IMR-90 (cell line): ENCODE results near the gene DNAH17. TPM values are rescaled to one million over a fixed set of nuclear protein-coding genes. Genes with fewer than 3 reads are reported as not detected.

Experiments
- ATAC-seq: fragments of 200-7000 bp; cut with Tn5 transposase; 2 replicates; pipeline ENCODE4 v1.9.1; 2020; ENCODE audit warnings: low read depth, mild to moderate bottlenecking, moderate library complexity
- BruUV-seq: library from RNA; stranded (reverse); fragments of 400-500 nt; replicated peaks from 2 replicates; lab custom pipeline; 2021; lab: Mats Ljungman, UMichigan
- CTCF ChIA-PET: fragments of 300-600 bp; formaldehyde crosslinking; extraction: SDS; loops from one replicate; lab custom pipeline; 2021; ENCODE audit warnings: antibody characterized with exemption; lab: Yijun Ruan, JAX
- POLR2A ChIA-PET: fragments of 300-600 bp; sonication (Branson Sonifier 250); formaldehyde crosslinking; loops from one replicate; lab custom pipeline; 2022; ENCODE audit warnings: antibody characterized with exemption; ENCODE audit not compliant: unreplicated experiment; lab: Charles Lee
- DNase-seq: peaks from one replicate; pipeline ENCODE4 v3.0.0; 2013
- H2AFZ ChIP-seq: replicated peaks from 2 replicates; pipeline ENCODE3; 2013; ENCODE audit warnings: low read length, mild to moderate bottlenecking; ENCODE audit not compliant: poor library complexity
- H2AK5ac ChIP-seq: 2 replicates; pipeline ENCODE4 v1.6.1; 2013; ENCODE audit warnings: low read depth, low read length, inconsistent platforms
- H2AK9ac ChIP-seq: replicated peaks from 2 replicates; pipeline ENCODE3; 2013; ENCODE audit warnings: mild to moderate bottlenecking, low read depth, low read length, moderate library complexity; ENCODE audit not compliant: poor library complexity
- H2BK120ac ChIP-seq: 2 replicates; pipeline ENCODE4 v1.6.1; 2013; ENCODE audit warnings: low read depth, low read length, inconsistent platforms
- H2BK15ac ChIP-seq: 3 replicates; pipeline ENCODE4 v1.6.1; 2013; ENCODE audit warnings: low read depth, low read length, inconsistent platforms
- H2BK20ac ChIP-seq: 2 replicates; pipeline ENCODE4 v1.6.1; 2013; ENCODE audit warnings: low read depth, mild to moderate bottlenecking, inconsistent platforms, low read length, moderate library complexity
- H2BK5ac ChIP-seq: 2 replicates; pipeline ENCODE4 v1.6.1; 2013; ENCODE audit warnings: mild to moderate bottlenecking, low read depth, low read length, inconsistent platforms; ENCODE audit not compliant: poor library complexity, severe bottlenecking
- H3K14ac ChIP-seq: replicated peaks from 2 replicates; pipeline ENCODE4 v1.6.1; 2013; ENCODE audit warnings: low read depth, low read length, inconsistent platforms
- H3K18ac ChIP-seq: 2 replicates; pipeline ENCODE4 v1.6.1; 2013; ENCODE audit warnings: low read depth, low read length, control low read depth
- H3K23ac ChIP-seq: 2 replicates; pipeline ENCODE4 v1.6.1; 2013; ENCODE audit warnings: low read depth, low read length, inconsistent platforms
- H3K27ac ChIP-seq: 2 replicates; pipeline ENCODE4 v1.5.1; 2013; ENCODE audit warnings: mild to moderate bottlenecking, control low read depth, low read length; ENCODE audit not compliant: insufficient read depth
- H3K27me3 ChIP-seq: 2 replicates; pipeline ENCODE4 v1.6.1; 2013; ENCODE audit warnings: low read length; ENCODE audit not compliant: control insufficient read depth, insufficient read depth
- H3K36me3 ChIP-seq: 2 replicates; pipeline ENCODE4 v1.6.1; 2013; ENCODE audit warnings: low read length, mixed read lengths; ENCODE audit not compliant: control insufficient read depth, insufficient read depth
- H3K4ac ChIP-seq: 2 replicates; pipeline ENCODE4 v1.6.1; 2013; ENCODE audit warnings: low read depth, low read length, inconsistent platforms
- H3K4me1 ChIP-seq: 2 replicates; pipeline ENCODE4 v1.6.1; 2013; ENCODE audit warnings: low read length, mixed read lengths; ENCODE audit not compliant: control insufficient read depth, insufficient read depth
- H3K4me2 ChIP-seq: 2 replicates; pipeline ENCODE4 v1.6.1; 2013; ENCODE audit warnings: low read depth, mild to moderate bottlenecking, control low read depth, low read length, moderate library complexity
- H3K4me3 ChIP-seq: 2 replicates; pipeline ENCODE4 v1.5.1; 2013; ENCODE audit warnings: low read depth, mild to moderate bottlenecking, control low read depth, low read length, moderate library complexity; ENCODE audit not compliant: insufficient read depth
- H3K56ac ChIP-seq: 2 replicates; pipeline ENCODE4 v1.6.1; 2013; ENCODE audit warnings: low read length, inconsistent platforms; ENCODE audit not compliant: insufficient read depth; ENCODE audit errors: extremely low read depth
- H3K79me1 ChIP-seq, 2 experiments: 2 replicates each; pipeline ENCODE4 v1.6.1; 2013; ENCODE audit warnings: low read length in 2 of 2, inconsistent platforms in 1 of 2, low read depth in 1 of 2
- H3K9ac ChIP-seq: 2 replicates; pipeline ENCODE4 v1.6.1; 2013; ENCODE audit warnings: low read depth, low read length, control low read depth
- H3K9me1 ChIP-seq: 2 replicates; pipeline ENCODE4 v1.6.1; 2013; ENCODE audit warnings: low read length, inconsistent platforms; ENCODE audit not compliant: insufficient read depth
- H3K9me3 ChIP-seq: 2 replicates; pipeline ENCODE4 v1.6.1; 2013; ENCODE audit warnings: low read length; ENCODE audit not compliant: control insufficient read depth, insufficient read depth
- H4K20me1 ChIP-seq: 2 replicates; pipeline ENCODE4 v1.6.1; 2013; ENCODE audit warnings: low read length, inconsistent platforms; ENCODE audit not compliant: insufficient read depth
- H4K5ac ChIP-seq: 2 replicates; pipeline ENCODE4 v1.6.1; 2013; ENCODE audit warnings: mild to moderate bottlenecking, low read depth, low read length, control low read depth
- H4K8ac ChIP-seq, 2 experiments: 2 replicates each; pipeline ENCODE4 v1.6.1; 2013; ENCODE audit warnings: low read depth in 2 of 2, low read length in 2 of 2, control low read depth in 1 of 2, inconsistent platforms in 1 of 2
- H4K91ac ChIP-seq: 2 replicates; pipeline ENCODE4 v1.6.1; 2013; ENCODE audit warnings: low read depth, low read length, inconsistent platforms; ENCODE audit not compliant: insufficient read depth
- BHLHE40 ChIP-seq: fragments of 150-350 bp; IDR thresholded peaks from 2 replicates; pipeline ENCODE4 v1.6.1; 2016; ENCODE audit warnings: mild to moderate bottlenecking, low read depth, low read length
- WGBS, 2 experiments: methylation state at CpG; one replicate each; pipeline versions ENCODE4 v1.1.5 to v1.1.7; 2013; ENCODE audit warnings: missing lambda C conversion rate in 2 of 2; ENCODE audit not compliant: insufficient read length in 1 of 2; ENCODE audit errors: extremely low coverage in 2 of 2; 5-methylcytosine and 5-hydroxymethylcytosine counted together
- dilution Hi-C: fragments of 300-500 bp; cut with HindIII; formaldehyde crosslinking; loops from one replicate; pipeline ENCODE4 v1.14.3; 2018; ENCODE audit warnings: low sequenced_read_pairs; ENCODE audit not compliant: unreplicated experiment
- in situ Hi-C: fragments of 300-500 bp; cut with MboI; formaldehyde crosslinking; loops from 3 replicates; pipeline ENCODE4 v1.14.3; 2019; ENCODE audit warnings: low sequenced_read_pairs, inconsistent platforms, mixed read lengths
- intact Hi-C: fragments of 100-400 bp; cut with micrococcal nuclease; formaldehyde crosslinking; loops from 2 replicates; pipeline ENCODE4 v1.10.0; 2022
- polyA plus RNA-seq, 3 experiments: library from polyadenylated mRNA; depleted of rRNA; stranded (reverse); fragments of >200 nt; gene quantifications; 2 replicates each; pipeline ENCODE4 v1.2.3, GENCODE V29; 2012; ENCODE audit warnings: low replicate concordance in 1 of 3
- total RNA-seq: library from RNA; depleted of rRNA; stranded (reverse); fragments of >200 nt; gene quantifications from 2 replicates; pipeline ENCODE4 v1.2.3, GENCODE V29; 2012

DNAH17 gene
- total and polyA plus RNA-seq, 2 of the 4 experiments (the other 2 are of a cell fraction), result not detected

- Histone ChIP-seq H3K4me2 (no peak overlapping the region), H3K56ac (no peak overlapping the region), H3K27me3 (no peaks in the 10 kb centered on the region), H2AK9ac (no peak overlapping the region), H3K9ac (no peak overlapping the region), H3K36me3 (peaks cover 50% of the 10 kb centered on the region), H3K4ac (0 out of 2 replicates have a peak overlapping the region, but pooled peaks have one; percentile 16), H2AK5ac (peak overlapping the region; percentile 1; the same call in 1 of the 2 replicates), H2AFZ (no peak overlapping the region), H3K4me1 (peaks cover 16% of the 10 kb centered on the region), H3K4me3 (no peak overlapping the region), H2BK15ac (no peak overlapping the region), H3K9me1 (no peaks in the 10 kb centered on the region), H2BK20ac (no peak overlapping the region), H4K20me1 (peaks cover 20% of the 10 kb centered on the region; the same call in 1 of the 2 replicates), H4K91ac (no peak overlapping the region), H4K5ac (no peak overlapping the region), H2BK120ac (no peak overlapping the region), H3K14ac (no peak overlapping the region), H2BK5ac (no peak overlapping the region), H3K9me3 (no peaks in the 10 kb centered on the region), H4K8ac (no peak overlapping the region), H3K23ac (no peak overlapping the region), H3K18ac (no peak overlapping the region), H3K27ac (no peak overlapping the region), H3K79me1 (peaks cover 17 to 73% of the 10 kb centered on the region in 2 experiments)
- POLR2A ChIA-PET, result no interaction called here
- BruUV-seq, result no TSS peak
- DNase-seq (no peak), ATAC-seq (no peak)
- CTCF ChIA-PET, result interaction anchor here (0.9 to 2.2 kb wide), 5 partner anchors 10 to 60 kb away, joined by 3 to 11 read pairs (median 5); no protein-coding TSS in a partner anchor
- intact Hi-C loops, result no loop called here
- in situ Hi-C loops, result loop anchor here (10.0 kb wide), 2 partner anchors 126 to 306 kb away; no protein-coding TSS in a partner anchor
- dilution Hi-C loops, result no loop called here
- no peak for TF ChIP-seq BHLHE40
- WGBS, 2 experiments, result no CpG with 5 or more reads among the region's 6 CpGs
Observed at GRCh38 chr17:78421084-78421533, 156.1 kb downstream of the DNAH17 start.
